Dendritic cell treated with granulocyte-macrophage colony-stimulating factor and Interleukin-4, amounts not matched to agents 40 ng/mL and 50 ng/mL, for 4 days (primary cell): ENCODE results near the gene COMMD1.

Experiments used
- H3K27ac Mint-ChIP-seq: one replicate; pipeline ENCODE4 v1.8.0; 2022; ENCODE audit warnings: mild to moderate bottlenecking, mixed read lengths
- H3K27me3 Mint-ChIP-seq: one replicate; pipeline ENCODE4 v1.8.0; 2022; ENCODE audit warnings: mild to moderate bottlenecking, mixed read lengths
- H3K36me3 Mint-ChIP-seq: one replicate; pipeline ENCODE4 v1.8.0; 2022; ENCODE audit warnings: low read depth, mixed read lengths
- H3K4me1 Mint-ChIP-seq: one replicate; pipeline ENCODE4 v1.8.0; 2022; ENCODE audit warnings: low read depth, mixed read lengths
- H3K4me3 Mint-ChIP-seq: one replicate; pipeline ENCODE4 v1.8.0; 2022; ENCODE audit warnings: mild to moderate bottlenecking, moderate library complexity, mixed read lengths
- H3K9me3 Mint-ChIP-seq: one replicate; pipeline ENCODE4 v1.8.0; 2022; ENCODE audit warnings: mixed read lengths
- intact Hi-C: fragments of 100-400 bp; cut with micrococcal nuclease; formaldehyde crosslinking; loops from one replicate; pipeline ENCODE4 v1.15.0; 2022

Gene COMMD1

GRCh38 chr2:62176801-62177200 is 271.3 kb downstream of the COMMD1 start:
- Mint-ChIP-seq H3K4me3 (no peak overlapping the region), H3K27me3 (no peaks in the 10 kb centered on the region), H3K9me3 (no peaks in the 10 kb centered on the region), H3K36me3 (no peaks in the 10 kb centered on the region), H3K27ac (no peak overlapping the region), H3K4me1 (peaks cover 5% of the 10 kb centered on the region)
- intact Hi-C loops: no loop called here

GRCh38 chr2:62177392-62178049 is 272.0 kb downstream of the COMMD1 start:
- Mint-ChIP-seq H3K4me1 (peaks cover 5% of the 10 kb centered on the region), H3K9me3 (no peaks in the 10 kb centered on the region), H3K4me3 (no peak overlapping the region), H3K36me3 (no peaks in the 10 kb centered on the region), H3K27me3 (no peaks in the 10 kb centered on the region), H3K27ac (no peak overlapping the region)
- intact Hi-C loops: no loop called here

- Mint-ChIP-seq H3K27me3 (no peaks in the 10 kb centered on the region), H3K4me3 (no peak overlapping the region), H3K27ac (no peak overlapping the region), H3K36me3 (no peaks in the 10 kb centered on the region), H3K4me1 (peaks cover 5% of the 10 kb centered on the region), H3K9me3 (no peaks in the 10 kb centered on the region)
- intact Hi-C loops: no loop called here
Observed at GRCh38 chr2:62178741-62179271, 273.3 kb downstream of the COMMD1 start.

GRCh38 chr2:62180975-62181374 is 275.5 kb downstream of the COMMD1 start:
- Mint-ChIP-seq H3K4me3 (no peak overlapping the region), H3K36me3 (no peaks in the 10 kb centered on the region), H3K9me3 (no peaks in the 10 kb centered on the region), H3K4me1 (peaks cover 13% of the 10 kb centered on the region), H3K27ac (no peak overlapping the region), H3K27me3 (no peaks in the 10 kb centered on the region)
- intact Hi-C loops: no loop called here

- no peak overlapping the region for H3K27ac Mint-ChIP-seq
- no peaks in the 10 kb centered on the region for H3K27me3 Mint-ChIP-seq
- H3K4me1 Mint-ChIP-seq: peaks cover 19% of the 10 kb centered on the region
- H3K9me3 Mint-ChIP-seq: no peaks in the 10 kb centered on the region
- intact Hi-C loops: no loop called here
- H3K4me3 Mint-ChIP-seq: no peak overlapping the region
- no peaks in the 10 kb centered on the region for H3K36me3 Mint-ChIP-seq
Observed at GRCh38 chr2:62181843-62182242, 276.4 kb downstream of the COMMD1 start.

- Mint-ChIP-seq H3K4me1 (peaks cover 23% of the 10 kb centered on the region), H3K27ac (no peak overlapping the region), H3K4me3 (no peak overlapping the region), H3K27me3 (no peaks in the 10 kb centered on the region), H3K9me3 (no peaks in the 10 kb centered on the region), H3K36me3 (no peaks in the 10 kb centered on the region)
- intact Hi-C loops: no loop called here
Observed at GRCh38 chr2:62184512-62185230, 279.2 kb downstream of the COMMD1 start.
